ENCODE results near the gene SLC25A34.

DNA sequence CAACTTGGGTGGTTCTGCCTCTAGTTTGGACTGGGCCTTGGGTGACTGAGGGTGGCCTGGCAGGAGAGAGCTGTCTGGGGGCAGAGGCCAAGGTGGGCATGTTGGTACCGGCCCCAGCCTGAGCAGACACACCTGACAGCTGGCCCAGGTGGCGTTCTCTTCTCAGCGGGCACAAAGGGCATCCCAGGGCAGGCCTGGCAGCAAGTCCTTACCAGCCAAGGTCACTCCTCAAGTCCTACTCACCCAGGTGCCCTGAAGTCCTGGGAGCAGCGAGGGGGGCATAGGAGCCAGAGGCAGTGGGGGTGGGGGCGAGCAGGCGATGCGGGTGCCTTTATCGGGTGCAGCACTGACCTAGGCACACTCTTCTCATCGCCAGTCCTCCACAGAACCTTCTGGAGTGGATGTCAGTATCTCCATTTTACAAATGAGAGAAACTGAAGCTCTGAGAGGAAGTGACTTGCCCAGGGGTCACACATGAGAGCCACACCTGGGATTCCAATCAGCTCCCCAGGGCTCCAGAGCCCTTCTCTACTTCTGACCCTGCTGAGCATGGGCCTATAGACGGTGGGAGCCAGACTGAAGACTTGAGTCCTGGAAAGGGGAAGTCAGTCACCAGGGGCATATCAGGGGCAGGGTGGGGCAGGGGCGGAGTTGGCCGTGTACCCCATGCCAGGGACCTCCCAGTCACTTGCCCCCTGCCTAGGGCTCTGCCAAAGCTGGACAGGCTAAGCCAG lies 587 bp upstream of the SLC25A34 start:
- TF ChIP-seq, protein P1, sequence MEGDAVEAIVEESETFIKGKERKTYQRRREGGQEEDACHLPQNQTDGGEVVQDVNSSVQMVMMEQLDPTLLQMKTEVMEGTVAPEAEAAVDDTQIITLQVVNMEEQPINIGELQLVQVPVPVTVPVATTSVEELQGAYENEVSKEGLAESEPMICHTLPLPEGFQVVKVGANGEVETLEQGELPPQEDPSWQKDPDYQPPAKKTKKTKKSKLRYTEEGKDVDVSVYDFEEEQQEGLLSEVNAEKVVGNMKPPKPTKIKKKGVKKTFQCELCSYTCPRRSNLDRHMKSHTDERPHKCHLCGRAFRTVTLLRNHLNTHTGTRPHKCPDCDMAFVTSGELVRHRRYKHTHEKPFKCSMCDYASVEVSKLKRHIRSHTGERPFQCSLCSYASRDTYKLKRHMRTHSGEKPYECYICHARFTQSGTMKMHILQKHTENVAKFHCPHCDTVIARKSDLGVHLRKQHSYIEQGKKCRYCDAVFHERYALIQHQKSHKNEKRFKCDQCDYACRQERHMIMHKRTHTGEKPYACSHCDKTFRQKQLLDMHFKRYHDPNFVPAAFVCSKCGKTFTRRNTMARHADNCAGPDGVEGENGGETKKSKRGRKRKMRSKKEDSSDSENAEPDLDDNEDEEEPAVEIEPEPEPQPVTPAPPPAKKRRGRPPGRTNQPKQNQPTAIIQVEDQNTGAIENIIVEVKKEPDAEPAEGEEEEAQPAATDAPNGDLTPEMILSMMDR (IDR thresholded peaks at IDR 0.05; ENCODE audit: low read depth, low read length, poor library complexity, severe bottlenecking) = no peak
- no peak for TF ChIP-seq EZH2phosphoT487 (IDR thresholded peaks at IDR 0.05; ENCODE audit: borderline replicate concordance, low read length)

All from DOHH2 (cell line).